Measurements from ENCODE around the gene CIZ1.
"Not testable (repeated sequence)": the region's sequence is repeated elsewhere in the genome, so short reads cannot be mapped to it uniquely, and the experiment has no call there.

DNA sequence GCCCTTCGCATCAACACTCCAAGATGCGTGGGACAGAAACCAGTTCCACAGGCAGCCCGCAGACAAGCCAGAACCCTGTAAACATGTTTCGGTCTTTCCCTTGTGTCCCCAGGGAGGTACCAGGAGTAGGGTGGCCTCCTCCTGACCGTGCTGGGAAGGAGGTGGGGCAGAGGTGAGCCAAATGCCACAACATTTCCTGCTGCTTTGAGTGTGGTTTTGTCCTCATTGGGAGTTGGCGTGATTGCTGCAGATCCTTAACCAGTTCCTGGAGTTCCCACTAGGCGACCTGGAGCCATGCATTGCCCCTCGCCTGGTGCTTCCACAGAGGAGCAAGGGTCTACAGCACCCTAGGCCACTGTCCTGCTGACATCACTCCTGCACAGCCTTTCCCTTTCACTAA, 55.8 kb downstream of the CIZ1 start:
- TF ChIP-seq ESRRA (IDR thresholded peaks at IDR 0.05; ENCODE audit: borderline replicate concordance, low read length); CTCF (IDR thresholded peaks at IDR 0.05); RFX5 (IDR thresholded peaks at IDR 0.05); ZC3H11A (IDR thresholded peaks at IDR 0.05); SMC3 (IDR thresholded peaks at IDR 0.05); KDM1A (IDR thresholded peaks at IDR 0.05; ENCODE audit: low read depth); EP300 (IDR thresholded peaks at IDR 0.05); BHLHE40 (IDR thresholded peaks at IDR 0.05; ENCODE audit: low read depth, low read length); POLR2A (IDR thresholded peaks at IDR 0.05; ENCODE audit: low read length); PBX3 (IDR thresholded peaks at IDR 0.05); ZFP36 (IDR thresholded peaks at IDR 0.05; ENCODE audit: borderline replicate concordance, partially characterized antibody); CBX8 (IDR thresholded peaks at IDR 0.05): not testable (repeated sequence)
- TF ChIP-seq, protein P1, sequence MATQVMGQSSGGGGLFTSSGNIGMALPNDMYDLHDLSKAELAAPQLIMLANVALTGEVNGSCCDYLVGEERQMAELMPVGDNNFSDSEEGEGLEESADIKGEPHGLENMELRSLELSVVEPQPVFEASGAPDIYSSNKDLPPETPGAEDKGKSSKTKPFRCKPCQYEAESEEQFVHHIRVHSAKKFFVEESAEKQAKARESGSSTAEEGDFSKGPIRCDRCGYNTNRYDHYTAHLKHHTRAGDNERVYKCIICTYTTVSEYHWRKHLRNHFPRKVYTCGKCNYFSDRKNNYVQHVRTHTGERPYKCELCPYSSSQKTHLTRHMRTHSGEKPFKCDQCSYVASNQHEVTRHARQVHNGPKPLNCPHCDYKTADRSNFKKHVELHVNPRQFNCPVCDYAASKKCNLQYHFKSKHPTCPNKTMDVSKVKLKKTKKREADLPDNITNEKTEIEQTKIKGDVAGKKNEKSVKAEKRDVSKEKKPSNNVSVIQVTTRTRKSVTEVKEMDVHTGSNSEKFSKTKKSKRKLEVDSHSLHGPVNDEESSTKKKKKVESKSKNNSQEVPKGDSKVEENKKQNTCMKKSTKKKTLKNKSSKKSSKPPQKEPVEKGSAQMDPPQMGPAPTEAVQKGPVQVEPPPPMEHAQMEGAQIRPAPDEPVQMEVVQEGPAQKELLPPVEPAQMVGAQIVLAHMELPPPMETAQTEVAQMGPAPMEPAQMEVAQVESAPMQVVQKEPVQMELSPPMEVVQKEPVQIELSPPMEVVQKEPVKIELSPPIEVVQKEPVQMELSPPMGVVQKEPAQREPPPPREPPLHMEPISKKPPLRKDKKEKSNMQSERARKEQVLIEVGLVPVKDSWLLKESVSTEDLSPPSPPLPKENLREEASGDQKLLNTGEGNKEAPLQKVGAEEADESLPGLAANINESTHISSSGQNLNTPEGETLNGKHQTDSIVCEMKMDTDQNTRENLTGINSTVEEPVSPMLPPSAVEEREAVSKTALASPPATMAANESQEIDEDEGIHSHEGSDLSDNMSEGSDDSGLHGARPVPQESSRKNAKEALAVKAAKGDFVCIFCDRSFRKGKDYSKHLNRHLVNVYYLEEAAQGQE (IDR thresholded peaks at IDR 0.05) = not testable (repeated sequence)
- TF ChIP-seq, protein P2, sequence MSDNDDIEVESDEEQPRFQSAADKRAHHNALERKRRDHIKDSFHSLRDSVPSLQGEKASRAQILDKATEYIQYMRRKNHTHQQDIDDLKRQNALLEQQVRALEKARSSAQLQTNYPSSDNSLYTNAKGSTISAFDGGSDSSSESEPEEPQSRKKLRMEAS (IDR thresholded peaks at IDR 0.05) = not testable (repeated sequence)
